IMR-90 (cell line): ENCODE results near the gene PIGH. TPM values are rescaled to one million over a fixed set of nuclear protein-coding genes. Genes with fewer than 3 reads are reported as not detected.

ENCODE experiments used
- ATAC-seq: fragments of 200-7000 bp; cut with Tn5 transposase; 2 replicates; pipeline ENCODE4 v1.9.1; 2020; ENCODE audit warnings: low read depth, mild to moderate bottlenecking, moderate library complexity
- BruUV-seq: library from RNA; stranded (reverse); fragments of 400-500 nt; replicated peaks from 2 replicates; lab custom pipeline; 2021; lab: Mats Ljungman, UMichigan
- CTCF ChIA-PET: fragments of 300-600 bp; formaldehyde crosslinking; extraction: SDS; loops from one replicate; lab custom pipeline; 2021; ENCODE audit warnings: antibody characterized with exemption; lab: Yijun Ruan, JAX
- POLR2A ChIA-PET: fragments of 300-600 bp; sonication (Branson Sonifier 250); formaldehyde crosslinking; loops from one replicate; lab custom pipeline; 2022; ENCODE audit warnings: antibody characterized with exemption; ENCODE audit not compliant: unreplicated experiment; lab: Charles Lee
- DNase-seq: peaks from one replicate; pipeline ENCODE4 v3.0.0; 2013
- H2AFZ ChIP-seq: replicated peaks from 2 replicates; pipeline ENCODE3; 2013; ENCODE audit warnings: low read length, mild to moderate bottlenecking; ENCODE audit not compliant: poor library complexity
- H2AK5ac ChIP-seq: 2 replicates; pipeline ENCODE4 v1.6.1; 2013; ENCODE audit warnings: low read depth, low read length, inconsistent platforms
- H2AK9ac ChIP-seq: replicated peaks from 2 replicates; pipeline ENCODE3; 2013; ENCODE audit warnings: mild to moderate bottlenecking, low read depth, low read length, moderate library complexity; ENCODE audit not compliant: poor library complexity
- H2BK120ac ChIP-seq: 2 replicates; pipeline ENCODE4 v1.6.1; 2013; ENCODE audit warnings: low read depth, low read length, inconsistent platforms
- H2BK15ac ChIP-seq: 3 replicates; pipeline ENCODE4 v1.6.1; 2013; ENCODE audit warnings: low read depth, low read length, inconsistent platforms
- H2BK20ac ChIP-seq: 2 replicates; pipeline ENCODE4 v1.6.1; 2013; ENCODE audit warnings: low read depth, mild to moderate bottlenecking, inconsistent platforms, low read length, moderate library complexity
- H2BK5ac ChIP-seq: 2 replicates; pipeline ENCODE4 v1.6.1; 2013; ENCODE audit warnings: mild to moderate bottlenecking, low read depth, low read length, inconsistent platforms; ENCODE audit not compliant: poor library complexity, severe bottlenecking
- H3K14ac ChIP-seq: replicated peaks from 2 replicates; pipeline ENCODE4 v1.6.1; 2013; ENCODE audit warnings: low read depth, low read length, inconsistent platforms
- H3K18ac ChIP-seq: 2 replicates; pipeline ENCODE4 v1.6.1; 2013; ENCODE audit warnings: low read depth, low read length, control low read depth
- H3K23ac ChIP-seq: 2 replicates; pipeline ENCODE4 v1.6.1; 2013; ENCODE audit warnings: low read depth, low read length, inconsistent platforms
- H3K27ac ChIP-seq: 2 replicates; pipeline ENCODE4 v1.5.1; 2013; ENCODE audit warnings: mild to moderate bottlenecking, control low read depth, low read length; ENCODE audit not compliant: insufficient read depth
- H3K27me3 ChIP-seq: 2 replicates; pipeline ENCODE4 v1.6.1; 2013; ENCODE audit warnings: low read length; ENCODE audit not compliant: control insufficient read depth, insufficient read depth
- H3K36me3 ChIP-seq: 2 replicates; pipeline ENCODE4 v1.6.1; 2013; ENCODE audit warnings: low read length, mixed read lengths; ENCODE audit not compliant: control insufficient read depth, insufficient read depth
- H3K4ac ChIP-seq: 2 replicates; pipeline ENCODE4 v1.6.1; 2013; ENCODE audit warnings: low read depth, low read length, inconsistent platforms
- H3K4me1 ChIP-seq: 2 replicates; pipeline ENCODE4 v1.6.1; 2013; ENCODE audit warnings: low read length, mixed read lengths; ENCODE audit not compliant: control insufficient read depth, insufficient read depth
- H3K4me2 ChIP-seq: 2 replicates; pipeline ENCODE4 v1.6.1; 2013; ENCODE audit warnings: low read depth, mild to moderate bottlenecking, control low read depth, low read length, moderate library complexity
- H3K4me3 ChIP-seq: 2 replicates; pipeline ENCODE4 v1.5.1; 2013; ENCODE audit warnings: low read depth, mild to moderate bottlenecking, control low read depth, low read length, moderate library complexity; ENCODE audit not compliant: insufficient read depth
- H3K56ac ChIP-seq: 2 replicates; pipeline ENCODE4 v1.6.1; 2013; ENCODE audit warnings: low read length, inconsistent platforms; ENCODE audit not compliant: insufficient read depth; ENCODE audit errors: extremely low read depth
- H3K79me1 ChIP-seq, 2 experiments: 2 replicates each; pipeline ENCODE4 v1.6.1; 2013; ENCODE audit warnings: low read length in 2 of 2, inconsistent platforms in 1 of 2, low read depth in 1 of 2
- H3K9ac ChIP-seq: 2 replicates; pipeline ENCODE4 v1.6.1; 2013; ENCODE audit warnings: low read depth, low read length, control low read depth
- H3K9me1 ChIP-seq: 2 replicates; pipeline ENCODE4 v1.6.1; 2013; ENCODE audit warnings: low read length, inconsistent platforms; ENCODE audit not compliant: insufficient read depth
- H3K9me3 ChIP-seq: 2 replicates; pipeline ENCODE4 v1.6.1; 2013; ENCODE audit warnings: low read length; ENCODE audit not compliant: control insufficient read depth, insufficient read depth
- H4K20me1 ChIP-seq: 2 replicates; pipeline ENCODE4 v1.6.1; 2013; ENCODE audit warnings: low read length, inconsistent platforms; ENCODE audit not compliant: insufficient read depth
- H4K5ac ChIP-seq: 2 replicates; pipeline ENCODE4 v1.6.1; 2013; ENCODE audit warnings: mild to moderate bottlenecking, low read depth, low read length, control low read depth
- H4K8ac ChIP-seq, 2 experiments: 2 replicates each; pipeline ENCODE4 v1.6.1; 2013; ENCODE audit warnings: low read depth in 2 of 2, low read length in 2 of 2, control low read depth in 1 of 2, inconsistent platforms in 1 of 2
- H4K91ac ChIP-seq: 2 replicates; pipeline ENCODE4 v1.6.1; 2013; ENCODE audit warnings: low read depth, low read length, inconsistent platforms; ENCODE audit not compliant: insufficient read depth
- FOS ChIP-seq: fragments of 150-350 bp; IDR thresholded peaks from 2 replicates; pipeline ENCODE4 v1.6.1; 2016; ENCODE audit warnings: low read depth, low read length
- MAZ ChIP-seq: IDR thresholded peaks from 2 replicates; pipeline ENCODE4 v1.6.1; 2012; ENCODE audit warnings: low read depth, mild to moderate bottlenecking, low read length, improper control_type of control experiment, moderate library complexity, borderline replicate concordance
- MXI1 ChIP-seq: IDR thresholded peaks from 2 replicates; pipeline ENCODE4 v1.6.1; 2012; ENCODE audit warnings: low read depth, mild to moderate bottlenecking, low read length, moderate library complexity, borderline replicate concordance
- RAD21 ChIP-seq: IDR thresholded peaks from 2 replicates; pipeline ENCODE4 v1.6.1; 2012; ENCODE audit warnings: low read length, improper control_type of control experiment
- WGBS, 2 experiments: methylation state at CpG; one replicate each; pipeline versions ENCODE4 v1.1.5 to v1.1.7; 2013; ENCODE audit warnings: missing lambda C conversion rate in 2 of 2; ENCODE audit not compliant: insufficient read length in 1 of 2; ENCODE audit errors: extremely low coverage in 2 of 2; 5-methylcytosine and 5-hydroxymethylcytosine counted together
- dilution Hi-C: fragments of 300-500 bp; cut with HindIII; formaldehyde crosslinking; loops from one replicate; pipeline ENCODE4 v1.14.3; 2018; ENCODE audit warnings: low sequenced_read_pairs; ENCODE audit not compliant: unreplicated experiment
- in situ Hi-C: fragments of 300-500 bp; cut with MboI; formaldehyde crosslinking; loops from 3 replicates; pipeline ENCODE4 v1.14.3; 2019; ENCODE audit warnings: low sequenced_read_pairs, inconsistent platforms, mixed read lengths
- intact Hi-C: fragments of 100-400 bp; cut with micrococcal nuclease; formaldehyde crosslinking; loops from 2 replicates; pipeline ENCODE4 v1.10.0; 2022
- polyA plus RNA-seq, 3 experiments: library from polyadenylated mRNA; depleted of rRNA; stranded (reverse); fragments of >200 nt; gene quantifications; 2 replicates each; pipeline ENCODE4 v1.2.3, GENCODE V29; 2012; ENCODE audit warnings: low replicate concordance in 1 of 3
- total RNA-seq: library from RNA; depleted of rRNA; stranded (reverse); fragments of >200 nt; gene quantifications from 2 replicates; pipeline ENCODE4 v1.2.3, GENCODE V29; 2012

PIGH gene
- total and polyA plus RNA-seq, 2 of the 4 experiments (the other 2 are of a cell fraction): 7.9 to 13.5 TPM

DNA sequence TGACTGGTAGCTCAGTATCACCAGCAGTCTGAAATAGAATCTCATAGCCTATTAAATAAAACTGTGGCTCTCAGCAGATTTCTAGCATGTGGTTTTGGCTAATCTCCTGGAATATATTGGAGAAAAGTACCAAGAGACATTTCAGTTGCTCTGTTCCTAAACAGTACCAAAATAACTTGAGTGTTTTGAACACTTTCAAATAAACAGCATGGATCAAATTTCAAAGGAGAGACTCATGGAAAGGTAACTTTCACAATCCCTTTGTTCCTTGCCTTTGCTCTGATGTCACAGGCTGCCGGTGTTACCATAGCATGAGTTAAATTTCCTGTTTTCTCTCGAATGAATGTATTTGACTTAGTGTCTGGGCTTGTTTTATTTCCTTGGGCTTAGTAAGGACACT lies 23.0 kb upstream of the PIGH start:
- POLR2A ChIA-PET: no interaction called here
- H4K5ac ChIP-seq: no peak overlapping the region
- no peak for DNase-seq
- 60% methylated on average over 1 of the region's 2 CpGs; no CpG with 5 or more reads in 1 of the 2 experiments for WGBS, 2 experiments
- no peaks in the 10 kb centered on the region for H3K27me3 ChIP-seq
- no peak overlapping the region; the same call in 1 of the 2 replicates for H3K4me2 ChIP-seq
- H4K20me1 ChIP-seq: no peaks in the 10 kb centered on the region
- no peak overlapping the region for H3K27ac ChIP-seq
- no peak overlapping the region for H2AK5ac ChIP-seq
- no peak overlapping the region for H3K56ac ChIP-seq
- no peak overlapping the region for H2BK15ac ChIP-seq
- peak; percentile 7 for ATAC-seq
- H3K9me3 ChIP-seq: no peaks in the 10 kb centered on the region
- no peak overlapping the region for H3K9ac ChIP-seq
- H4K91ac ChIP-seq: no peak overlapping the region
- in situ Hi-C loops: loop anchor here (5.0 kb wide), 1 partner anchor 44 kb away; no protein-coding TSS in a partner anchor
- no peaks in the 10 kb centered on the region for H3K79me1 ChIP-seq
- H2AK9ac ChIP-seq: no peak overlapping the region
- peak overlapping the region; percentile 24; the same call in 1 of the 2 replicates for H2BK120ac ChIP-seq
- H3K14ac ChIP-seq: no peak overlapping the region
- no peak overlapping the region for H3K23ac ChIP-seq
- H3K4me1 ChIP-seq: peaks cover 3% of the 10 kb centered on the region; the same call in 1 of the 2 replicates
- H3K18ac ChIP-seq: no peak overlapping the region; the same call in 1 of the 2 replicates
- peak overlapping the region; percentile 12; the same call in 1 of the 2 replicates for H3K4ac ChIP-seq
- H3K4me3 ChIP-seq: no peak overlapping the region
- CTCF ChIA-PET: interaction anchor here (0.6 to 1.0 kb wide), 2 partner anchors 81 to 526 kb away, joined by 3 to 6 read pairs; no protein-coding TSS in a partner anchor
- dilution Hi-C loops: no loop called here
- intact Hi-C loops: no loop called here
- H4K8ac ChIP-seq: peak overlapping the region in 1 of 2 experiments; percentile 45; a peak in 2 of 4 replicates
- TF ChIP-seq FOS: no peak
- no peak for TF ChIP-seq MAZ
- TF ChIP-seq MXI1: no peak
- TF ChIP-seq RAD21: no peak
- BruUV-seq: no TSS peak
- H2BK20ac ChIP-seq: peak overlapping the region; percentile 43; the same call in 1 of the 2 replicates
- H2AFZ ChIP-seq: peak overlapping the region; percentile 53
- no peaks in the 10 kb centered on the region for H3K36me3 ChIP-seq
- no peaks in the 10 kb centered on the region for H3K9me1 ChIP-seq
- H2BK5ac ChIP-seq: peak overlapping the region; percentile 6
